WERI-Rb-1 (cell line): ENCODE measurements around the gene FFAR1.

ENCODE experiments used
- DNase-seq: peaks from one replicate; pipeline ENCODE4 v3.0.0-alpha.2; 2020
- H3K27ac ChIP-seq: fragments of 250-450 bp; sonication (Bioruptor Pico); 2 replicates; pipeline ENCODE4 v1.5.1; 2020; ENCODE audit warnings: mild to moderate bottlenecking, moderate library complexity
- H3K27me3 ChIP-seq: fragments of 250-450 bp; sonication (Bioruptor Pico); 2 replicates; pipeline ENCODE4 v1.5.1; 2021; ENCODE audit warnings: mild to moderate bottlenecking, low read depth, moderate library complexity; ENCODE audit not compliant: insufficient read depth, severe bottlenecking
- H3K36me3 ChIP-seq: fragments of 250-450 bp; sonication (Bioruptor Pico); 2 replicates; pipeline ENCODE4 v1.5.1; 2020; ENCODE audit warnings: mild to moderate bottlenecking, moderate library complexity
- H3K4me3 ChIP-seq: 2 replicates; pipeline ENCODE4 v1.5.1; 2011; ENCODE audit warnings: low read depth, mild to moderate bottlenecking, control low read depth, low read length
- H3K9me3 ChIP-seq: fragments of 250-450 bp; sonication (Bioruptor Pico); 2 replicates; pipeline ENCODE4 v1.5.1; 2021; ENCODE audit warnings: mild to moderate bottlenecking, moderate library complexity; ENCODE audit not compliant: severe bottlenecking
- TF ChIP-seq, protein P1 (sequence below): IDR thresholded peaks from 2 replicates; pipeline ENCODE4 v1.5.1; 2011; ENCODE audit warnings: low read depth, mild to moderate bottlenecking, control low read depth, inconsistent platforms, low read length

Gene FFAR1

DNA sequence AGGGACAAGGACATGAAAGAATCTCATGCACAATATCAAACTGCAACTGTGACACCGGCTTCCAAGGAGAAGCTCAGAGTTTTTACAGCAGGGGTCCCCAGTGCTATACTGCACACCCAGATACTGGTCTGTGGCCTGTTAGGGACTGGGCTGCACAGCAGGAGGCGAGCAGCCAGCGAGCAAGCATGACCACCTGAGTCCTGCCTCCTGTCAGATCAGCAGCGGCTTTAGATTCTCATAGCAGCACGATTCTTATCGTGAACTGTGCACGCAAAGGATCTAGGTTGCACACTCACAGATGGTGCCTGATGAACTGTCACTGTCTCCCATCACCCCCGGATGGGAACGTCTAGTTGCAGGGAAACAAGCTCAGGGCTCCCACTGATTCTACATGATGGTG, 31.8 kb upstream of the FFAR1 start:
- Histone ChIP-seq H3K27me3 (no peaks in the 10 kb centered on the region), H3K9me3 (no peaks in the 10 kb centered on the region), H3K27ac (no peak overlapping the region), H3K36me3 (no peaks in the 10 kb centered on the region), H3K4me3 (no peak overlapping the region)
- TF ChIP-seq, protein P1, sequence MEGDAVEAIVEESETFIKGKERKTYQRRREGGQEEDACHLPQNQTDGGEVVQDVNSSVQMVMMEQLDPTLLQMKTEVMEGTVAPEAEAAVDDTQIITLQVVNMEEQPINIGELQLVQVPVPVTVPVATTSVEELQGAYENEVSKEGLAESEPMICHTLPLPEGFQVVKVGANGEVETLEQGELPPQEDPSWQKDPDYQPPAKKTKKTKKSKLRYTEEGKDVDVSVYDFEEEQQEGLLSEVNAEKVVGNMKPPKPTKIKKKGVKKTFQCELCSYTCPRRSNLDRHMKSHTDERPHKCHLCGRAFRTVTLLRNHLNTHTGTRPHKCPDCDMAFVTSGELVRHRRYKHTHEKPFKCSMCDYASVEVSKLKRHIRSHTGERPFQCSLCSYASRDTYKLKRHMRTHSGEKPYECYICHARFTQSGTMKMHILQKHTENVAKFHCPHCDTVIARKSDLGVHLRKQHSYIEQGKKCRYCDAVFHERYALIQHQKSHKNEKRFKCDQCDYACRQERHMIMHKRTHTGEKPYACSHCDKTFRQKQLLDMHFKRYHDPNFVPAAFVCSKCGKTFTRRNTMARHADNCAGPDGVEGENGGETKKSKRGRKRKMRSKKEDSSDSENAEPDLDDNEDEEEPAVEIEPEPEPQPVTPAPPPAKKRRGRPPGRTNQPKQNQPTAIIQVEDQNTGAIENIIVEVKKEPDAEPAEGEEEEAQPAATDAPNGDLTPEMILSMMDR = peak; percentile 43; the same call in 1 of the 2 replicates
- peak; percentile 74 for DNase-seq

DNA sequence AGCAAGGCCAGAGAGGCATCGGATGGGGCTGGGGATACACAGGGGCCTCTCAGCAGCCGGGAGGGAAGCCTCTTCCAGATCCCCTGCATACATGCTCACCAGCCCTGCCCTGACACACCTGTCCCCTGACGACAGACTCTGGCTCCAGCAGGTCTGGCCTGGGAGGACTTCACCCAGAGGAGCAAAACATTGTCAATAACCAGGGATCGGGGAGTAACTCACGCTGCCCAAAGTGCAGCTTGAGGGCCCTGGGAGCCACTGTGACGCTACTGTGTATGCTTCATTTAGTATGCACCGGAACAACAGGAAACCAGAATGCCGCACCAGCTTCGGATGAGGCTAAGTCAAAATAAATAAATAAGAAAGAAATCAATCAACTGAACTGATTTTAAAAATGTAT, 31.1 kb upstream of the FFAR1 start:
- no peaks in the 10 kb centered on the region for H3K9me3 ChIP-seq
- H3K4me3 ChIP-seq = no peak overlapping the region
- peak overlapping the region; percentile 46 for H3K27ac ChIP-seq
- H3K27me3 ChIP-seq = no peaks in the 10 kb centered on the region
- TF ChIP-seq, protein P1 = no peak
- no peak for DNase-seq
- H3K36me3 ChIP-seq = no peaks in the 10 kb centered on the region

DNA sequence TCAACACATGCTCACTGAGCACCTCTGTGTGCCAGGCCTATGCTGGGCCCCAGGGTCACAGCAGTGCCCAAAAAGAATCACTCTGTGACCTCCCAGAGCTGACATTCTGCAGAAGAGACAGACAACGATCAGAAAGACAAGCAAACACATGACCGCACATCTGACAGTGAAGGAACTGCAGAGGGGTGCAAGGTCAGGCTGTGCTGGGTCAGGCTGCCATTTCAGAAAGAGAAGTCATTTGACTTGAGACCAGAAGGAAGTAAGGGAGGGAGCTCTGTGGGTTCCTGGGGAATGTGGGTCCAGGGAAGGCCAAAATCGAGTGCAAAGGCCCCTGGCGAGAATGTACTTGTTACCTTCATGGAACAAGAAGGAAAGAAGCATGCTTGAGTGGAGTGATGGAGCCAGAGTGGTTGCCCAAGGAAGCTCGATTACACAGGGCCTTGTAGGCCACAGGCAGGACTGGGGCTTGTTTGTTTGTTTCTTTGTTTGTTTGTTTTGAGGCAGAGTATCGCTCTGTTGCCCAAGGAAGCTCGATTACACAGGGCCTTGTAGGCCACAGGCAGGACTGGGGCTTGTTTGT, 30.1 kb upstream of the FFAR1 start:
- DNase-seq = no peak
- TF ChIP-seq, protein P1 = no peak
- H3K4me3 ChIP-seq = no peak overlapping the region
- no peaks in the 10 kb centered on the region for H3K27me3 ChIP-seq
- no peaks in the 10 kb centered on the region for H3K9me3 ChIP-seq
- H3K36me3 ChIP-seq = no peaks in the 10 kb centered on the region
- no peak overlapping the region for H3K27ac ChIP-seq

DNA sequence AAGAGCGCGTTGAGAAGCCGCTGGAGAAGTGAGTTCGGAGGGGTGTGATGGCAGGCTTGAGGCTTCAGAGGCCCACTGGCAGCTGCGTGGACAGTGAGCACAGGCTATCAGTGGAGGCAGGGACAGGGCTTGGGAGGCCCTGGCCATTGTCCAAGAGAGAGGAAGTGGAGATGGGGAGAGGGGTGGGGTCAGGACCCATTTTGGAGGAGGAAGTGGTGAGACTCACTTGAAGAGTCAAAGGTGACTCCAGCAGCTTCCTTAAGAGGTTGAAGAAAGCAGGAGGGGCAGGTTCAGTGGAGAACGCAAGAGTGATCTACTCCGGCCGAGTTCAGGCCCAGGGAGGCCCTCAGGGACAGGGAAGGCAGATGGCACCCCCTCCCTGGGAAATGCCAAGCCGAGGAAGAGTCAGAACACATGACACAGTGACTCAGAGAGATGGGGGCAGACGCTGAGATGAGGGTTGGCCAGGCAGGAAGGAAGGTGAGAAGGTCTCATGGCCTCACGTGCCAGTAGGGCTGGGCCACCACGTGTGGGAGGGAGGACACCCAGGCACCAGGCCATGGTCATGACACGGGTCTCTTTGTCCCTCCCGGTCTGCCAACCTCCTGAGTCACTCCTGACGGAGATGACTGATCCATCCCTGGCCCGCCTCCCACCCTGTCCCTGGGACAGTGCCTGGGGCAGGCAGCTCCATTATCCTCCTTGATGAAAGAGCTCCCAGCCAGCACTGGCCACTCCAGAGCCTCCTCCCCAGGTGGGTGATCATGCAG, 28.8 kb upstream of the FFAR1 start:
- TF ChIP-seq, protein P1 = no peak
- H3K9me3 ChIP-seq = no peaks in the 10 kb centered on the region
- H3K27ac ChIP-seq = no peak overlapping the region
- no peaks in the 10 kb centered on the region for H3K27me3 ChIP-seq
- H3K4me3 ChIP-seq = no peak overlapping the region
- DNase-seq = no peak
- no peaks in the 10 kb centered on the region for H3K36me3 ChIP-seq

DNA sequence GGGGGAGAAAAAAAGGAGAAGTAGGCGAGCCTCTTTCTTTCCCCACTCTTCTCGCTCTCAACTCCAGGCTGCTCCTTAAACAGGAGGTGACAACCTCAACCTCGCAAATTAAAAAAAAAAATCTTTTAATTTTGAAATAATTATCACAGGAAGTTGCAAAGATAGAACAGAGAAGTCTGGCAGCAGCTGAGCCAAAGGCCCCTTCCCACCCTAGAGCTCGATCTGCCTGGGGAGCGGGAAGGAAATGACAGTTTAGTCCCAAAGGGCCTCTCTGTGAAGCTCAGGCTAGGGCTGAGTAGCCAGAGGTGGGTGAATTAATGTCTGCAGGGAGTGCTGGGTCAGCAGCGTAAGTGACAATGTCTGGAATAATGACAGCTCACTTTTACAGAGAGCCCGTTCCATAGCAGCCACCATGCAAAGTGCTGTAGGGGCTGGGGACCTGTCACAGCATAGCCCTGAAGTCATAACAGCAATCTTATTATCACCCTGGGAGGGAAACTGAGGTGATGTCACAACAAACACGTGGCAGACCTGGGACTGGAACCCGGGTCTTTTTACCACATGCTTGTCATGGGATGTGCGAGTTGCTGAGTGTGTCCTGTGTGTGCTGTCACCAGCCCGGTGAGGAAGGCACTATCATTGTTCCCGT, 27.5 kb upstream of the FFAR1 start:
- TF ChIP-seq, protein P1 = no peak
- DNase-seq = no peak
- H3K4me3 ChIP-seq = no peak overlapping the region
- no peaks in the 10 kb centered on the region for H3K27me3 ChIP-seq
- no peaks in the 10 kb centered on the region for H3K36me3 ChIP-seq
- no peaks in the 10 kb centered on the region for H3K9me3 ChIP-seq
- H3K27ac ChIP-seq = no peak overlapping the region
